Left ventricle myocardium superior (tissue), 1 donor: Measurements from ENCODE around the gene ZNF575. TPM values are rescaled to one million over a fixed set of nuclear protein-coding genes. Genes with fewer than 3 reads are reported as not detected.

Experiments used
- ATAC-seq: fragments of 200-7000 bp; cut with Tn5 transposase; one replicate; pipeline ENCODE4 v1.9.1; 2020; ENCODE audit warnings: mild to moderate bottlenecking, moderate library complexity
- DNase-seq: peaks from one replicate; pipeline ENCODE4 v3.0.0-alpha.2; 2020
- intact Hi-C: fragments of 100-400 bp; cut with micrococcal nuclease; formaldehyde crosslinking; loops from one replicate; pipeline ENCODE4 v1.11.0; 2022
- long read RNA-seq: library from polyadenylated mRNA; unstranded; transcript quantifications from one replicate; pipeline ENCODE4 v2.0.0, GENCODE V29; 2021
- total RNA-seq: library from RNA; stranded (reverse); fragmentation: NEBNext Ultra II Directional; extraction: Animal tissue kit (Norgen Biotek cat#: 25700); gene quantifications from one replicate; pipeline ENCODE4 v1.2.1, GENCODE V29; 2021
- donor health status: DM: no; HTN: yes; CAD: no; lungs with severe emphysema.

Gene ZNF575, protein sequence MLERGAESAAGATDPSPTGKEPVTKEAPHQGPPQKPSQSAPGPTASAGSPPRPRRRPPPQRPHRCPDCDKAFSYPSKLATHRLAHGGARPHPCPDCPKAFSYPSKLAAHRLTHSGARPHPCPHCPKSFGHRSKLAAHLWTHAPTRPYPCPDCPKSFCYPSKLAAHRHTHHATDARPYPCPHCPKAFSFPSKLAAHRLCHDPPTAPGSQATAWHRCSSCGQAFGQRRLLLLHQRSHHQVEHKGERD
- 1.8 TPM for total RNA-seq
- long read RNA-seq, partial matches to known transcripts: 0 of 3 reads
- long read RNA-seq, other reads (novel, unspliced or antisense): 3 of 3 reads

DNA sequence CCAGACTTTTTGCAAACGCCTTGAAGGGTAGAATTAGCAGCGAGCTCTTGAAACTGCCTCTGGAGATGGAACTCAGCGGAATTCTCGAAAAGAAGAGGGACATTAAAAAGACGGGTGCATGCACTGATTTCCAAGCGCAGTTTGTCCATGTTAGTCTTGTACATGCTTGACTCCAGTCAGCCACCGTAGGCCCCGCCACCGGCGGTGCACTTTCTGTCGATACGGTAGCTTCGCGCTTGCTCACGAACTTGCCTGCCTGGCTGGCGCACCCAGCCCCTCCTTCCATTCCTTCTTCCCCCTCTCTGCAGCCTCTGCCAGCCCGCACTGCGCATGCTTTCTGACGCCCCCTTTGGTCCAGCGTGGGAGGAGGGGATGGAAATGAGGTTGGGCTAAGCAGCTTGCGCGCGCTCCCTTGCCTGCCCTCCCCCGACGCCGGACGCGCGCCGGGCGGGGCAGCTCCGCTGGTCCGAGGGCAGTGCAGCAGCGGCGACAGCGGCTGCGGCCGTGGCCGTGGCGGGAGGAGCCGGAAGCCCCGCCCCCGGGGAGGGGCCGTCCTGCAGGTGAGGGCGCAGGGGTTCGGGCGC, at the start of gene ZNF575:
TSS of gene ZNF575 (plus strand) at position 227 of the 584 bp plus-strand sequence. CDS start 1,235 bp downstream, outside the sequence.
- ATAC-seq (peak; percentile 80), DNase-seq (peak; percentile 93)
- intact Hi-C loops: no loop called here

DNA sequence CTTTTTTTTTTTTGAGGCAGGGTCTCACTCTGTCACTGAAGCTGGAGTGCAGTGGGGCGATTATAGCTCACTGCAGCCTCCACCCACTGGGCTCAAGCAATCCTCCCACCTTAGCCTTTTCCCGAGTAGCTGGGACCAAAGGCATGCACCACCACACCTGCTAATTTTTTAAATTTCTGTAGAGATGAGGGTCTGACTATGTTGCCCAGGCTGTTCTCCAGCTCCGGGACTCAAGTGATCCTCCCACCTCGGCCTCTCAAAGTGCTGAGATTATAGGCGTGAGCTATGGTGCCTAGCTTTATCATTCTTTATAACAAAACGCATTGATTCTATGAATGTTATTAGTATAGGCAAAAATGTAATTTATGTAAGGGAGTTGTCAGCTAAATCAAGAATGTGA, 49.7 kb upstream of the ZNF575 start:
- DNase-seq: no peak
- intact Hi-C loops: no loop called here
- no peak for ATAC-seq

DNA sequence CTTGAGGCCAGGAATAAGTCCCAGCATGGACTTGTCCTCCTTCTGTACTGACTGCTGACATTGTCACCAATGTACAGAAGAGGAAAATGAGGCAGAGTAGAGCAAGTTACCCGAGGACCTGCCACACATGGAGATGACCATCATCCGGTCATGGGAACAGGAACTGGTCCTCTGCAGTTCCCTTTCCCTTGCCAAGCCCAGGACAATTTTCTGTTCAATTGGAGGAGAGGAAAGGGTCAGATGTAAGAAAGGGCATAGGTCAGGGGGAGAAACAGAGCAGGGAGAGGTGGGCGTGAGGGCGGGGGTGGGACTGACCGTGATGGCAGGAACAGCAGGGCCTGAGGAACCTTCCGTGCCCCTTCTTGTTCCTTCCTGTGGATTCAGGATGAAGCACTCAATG, 47.0 kb upstream of the ZNF575 start:
- intact Hi-C loops: no loop called here
- no peak for DNase-seq
- no peak for ATAC-seq

DNA sequence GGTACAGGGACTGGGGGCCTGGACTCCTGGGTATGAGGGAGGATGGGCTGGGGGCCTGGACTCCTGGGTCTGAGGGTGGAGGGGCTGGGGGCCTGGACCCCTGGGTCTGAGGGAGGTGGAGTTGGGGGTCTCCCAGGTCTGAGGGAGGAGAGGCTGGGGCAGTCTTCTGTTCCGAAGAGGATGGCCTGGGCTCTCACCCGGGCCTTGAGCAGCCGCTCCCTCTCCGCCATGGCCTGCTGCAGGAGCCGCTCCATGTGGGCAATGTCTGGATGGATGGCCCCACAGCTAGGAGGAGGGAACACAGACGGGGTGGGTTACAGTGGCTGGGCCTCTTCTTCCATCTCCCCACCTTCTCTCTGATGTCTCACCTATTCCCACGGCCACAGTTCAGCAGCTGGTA, 46.6 kb upstream of the ZNF575 start:
- ATAC-seq: no peak
- no peak for DNase-seq
- intact Hi-C loops: no loop called here

- ATAC-seq (no peak), DNase-seq (no peak)
- intact Hi-C loops: no loop called here
Observed at GRCh38 chr19:43488179-43488578, 44.8 kb upstream of the ZNF575 start.

DNA sequence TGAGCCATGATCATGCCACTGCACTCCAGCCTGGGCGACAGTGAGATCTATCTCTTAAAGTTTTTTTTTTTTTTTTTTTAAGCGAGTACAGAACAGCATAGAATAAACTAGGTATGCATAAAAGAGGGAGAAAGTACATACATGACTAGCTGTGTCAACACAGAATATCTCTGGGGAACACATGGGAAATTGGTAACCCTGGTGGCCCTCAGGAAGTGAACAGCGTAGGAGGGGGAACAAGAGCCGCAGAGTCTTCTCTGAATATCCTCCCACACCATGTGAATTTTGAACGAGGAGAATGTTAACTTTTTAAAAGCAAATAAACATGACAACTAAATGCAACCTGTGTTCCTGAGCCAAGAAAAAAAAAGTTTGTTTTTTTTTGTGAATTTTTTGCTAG, 43.7 kb upstream of the ZNF575 start:
- DNase-seq (no peak), ATAC-seq (no peak)
- intact Hi-C loops: no loop called here

DNA sequence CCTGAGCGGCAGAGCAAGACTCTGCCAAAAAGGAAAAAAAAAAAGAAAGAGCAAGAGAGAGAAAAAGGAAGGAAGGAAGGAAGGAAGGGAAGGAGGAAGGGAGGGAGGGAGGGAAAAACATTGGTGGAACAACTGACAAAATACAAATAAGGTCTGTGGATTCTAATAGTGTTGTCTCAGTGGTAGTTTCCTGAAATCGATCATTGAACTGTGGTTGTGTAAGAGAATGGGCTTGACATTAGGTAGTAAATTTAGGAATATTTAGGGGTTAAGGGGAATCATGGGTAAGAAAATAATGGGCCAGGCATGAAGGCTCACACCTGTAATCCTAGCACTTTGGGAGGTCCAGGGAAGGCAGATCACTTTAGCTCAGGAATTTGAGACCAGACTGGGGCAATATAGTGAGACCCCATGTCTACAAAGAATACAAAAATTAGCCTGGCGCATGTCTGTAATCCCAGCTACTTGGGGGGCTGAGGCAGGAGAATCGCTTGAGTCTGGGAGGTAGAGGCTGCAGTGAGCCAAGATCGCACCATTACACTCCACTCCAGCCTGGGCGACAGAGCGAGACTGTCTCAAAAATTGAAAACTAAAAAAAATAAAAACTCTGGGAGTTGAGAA, 42.9 kb upstream of the ZNF575 start:
- DNase-seq (no peak), ATAC-seq (no peak)
- intact Hi-C loops: no loop called here

- intact Hi-C loops: no loop called here
- ATAC-seq (no peak), DNase-seq (no peak)
Observed at GRCh38 chr19:43490759-43491158, 42.2 kb upstream of the ZNF575 start.

DNA sequence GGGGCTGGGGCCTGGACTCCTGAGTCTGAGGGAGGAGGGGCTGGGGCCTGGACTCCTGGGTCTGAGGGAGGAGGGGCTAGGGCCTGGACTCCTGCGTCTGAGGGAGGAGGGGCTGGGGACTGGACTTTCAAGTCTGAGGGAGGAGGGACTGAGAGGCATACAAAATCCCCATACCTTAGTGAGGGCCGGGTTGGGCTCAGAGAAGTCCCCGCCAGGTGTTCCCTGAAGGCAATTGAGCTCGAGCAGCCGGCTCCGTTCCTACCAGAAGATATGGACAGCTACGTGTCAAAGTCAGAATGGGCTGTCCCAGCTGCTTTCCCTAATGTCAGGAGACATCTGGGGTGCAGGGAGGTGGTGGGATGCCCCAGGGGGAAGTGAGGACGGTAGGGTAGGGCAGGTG, 37.9 kb upstream of the ZNF575 start:
- intact Hi-C loops: no loop called here
- DNase-seq (no peak), ATAC-seq (no peak)

DNA sequence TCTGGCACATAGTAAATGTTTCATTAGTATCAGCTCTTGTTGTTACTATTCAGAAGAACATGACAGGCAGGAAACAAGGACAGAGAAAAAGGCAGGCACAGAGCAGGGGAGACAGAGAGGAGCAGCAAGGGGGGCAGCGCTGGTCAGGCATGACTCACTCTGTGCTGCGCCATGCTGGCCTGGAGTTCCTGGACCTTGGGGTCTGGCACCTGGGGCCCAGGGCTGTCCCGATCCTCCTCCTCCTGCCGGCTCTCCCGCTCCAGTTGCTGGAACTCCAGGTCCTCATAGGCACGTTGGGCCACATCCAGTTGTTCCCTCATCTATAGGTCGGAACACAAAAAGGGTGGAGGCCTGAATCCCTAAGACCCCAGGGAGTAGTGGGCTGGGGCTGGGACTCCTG, 36.0 kb upstream of the ZNF575 start:
- no peak for DNase-seq
- ATAC-seq: no peak
- intact Hi-C loops: no loop called here

- DNase-seq (no peak), ATAC-seq (peak; percentile 83)
- intact Hi-C loops: no loop called here
Observed at GRCh38 chr19:43498233-43498842, 34.6 kb upstream of the ZNF575 start.

- no peak for DNase-seq
- no peak for ATAC-seq
- intact Hi-C loops: no loop called here
Observed at GRCh38 chr19:43499042-43499441, 33.9 kb upstream of the ZNF575 start.

DNA sequence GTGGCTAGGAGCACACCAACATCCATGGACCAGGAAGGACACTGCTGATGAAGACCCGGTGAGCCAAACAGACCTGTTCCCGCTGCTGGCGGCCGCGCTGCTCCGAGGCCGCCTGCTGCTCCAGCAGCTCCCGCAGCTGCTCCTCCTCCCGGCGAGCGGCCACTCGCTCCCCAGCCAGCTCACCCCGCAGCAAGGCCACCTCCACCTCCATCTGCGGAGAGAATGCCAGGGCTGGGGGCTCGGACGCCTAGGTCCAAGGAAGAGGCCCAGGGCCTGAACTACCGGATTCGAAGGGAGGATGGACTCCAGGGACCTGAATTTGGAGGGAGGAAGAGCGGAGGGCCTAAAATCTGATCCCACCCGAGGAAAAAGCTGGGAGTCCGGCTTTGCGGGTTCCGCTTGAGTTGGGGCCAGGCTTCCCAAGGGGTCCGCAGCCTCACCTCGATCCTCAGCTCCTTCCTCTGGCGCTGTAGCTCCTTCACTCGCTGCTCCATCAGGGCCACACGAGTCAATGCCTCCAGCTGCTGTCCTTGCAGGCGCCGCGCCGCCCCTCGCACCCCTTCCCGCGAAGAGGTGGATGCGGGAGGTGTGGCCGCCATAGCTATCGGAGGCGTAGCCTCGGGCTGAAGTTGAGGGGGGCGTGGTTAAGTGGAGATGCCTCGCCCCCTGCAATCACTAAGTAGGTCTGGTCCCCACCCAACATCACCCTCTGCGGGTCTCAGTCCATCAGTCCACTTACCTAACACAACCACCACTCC, 31.1 kb upstream of the ZNF575 start:
- DNase-seq (no peak), ATAC-seq (no peak)
- intact Hi-C loops: no loop called here

DNA sequence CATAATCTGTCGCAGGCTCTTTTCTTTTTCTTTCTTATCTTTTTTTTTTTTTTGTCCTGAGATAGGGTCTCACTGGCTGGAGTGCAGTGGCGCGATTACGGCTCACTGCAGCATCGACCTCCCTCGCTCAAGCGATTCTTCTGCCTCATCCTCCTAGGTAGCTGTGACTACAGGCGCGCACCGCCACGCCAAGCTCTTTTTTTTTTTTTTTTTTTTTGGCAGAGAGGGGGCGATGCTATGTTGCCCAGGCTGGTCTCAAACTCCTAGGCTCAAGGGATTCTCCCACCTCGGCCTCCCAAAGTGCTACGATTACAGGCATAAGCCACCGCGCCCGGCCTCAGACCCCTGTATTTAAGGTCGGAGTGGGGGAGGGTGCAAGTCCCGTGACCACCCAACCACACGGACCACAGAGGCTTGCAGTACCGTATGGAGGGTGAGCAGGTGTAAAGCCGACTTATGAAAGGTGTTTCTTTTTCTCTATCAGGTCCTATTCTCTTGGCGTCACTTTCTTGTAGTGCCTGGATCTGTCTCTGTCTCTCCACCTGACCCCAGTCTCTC, 30.5 kb upstream of the ZNF575 start:
- DNase-seq (no peak), ATAC-seq (no peak)
- intact Hi-C loops: no loop called here

- ATAC-seq: peak; percentile 98
- peak; percentile 99 for DNase-seq
- intact Hi-C loops: no loop called here
Observed at GRCh38 chr19:43503501-43504425, 29.2 kb upstream of the ZNF575 start.

- peak; percentile 58 for DNase-seq
- intact Hi-C loops: no loop called here
Observed at GRCh38 chr19:43504426-43505185, 28.4 kb upstream of the ZNF575 start, which contains the start of gene PHLDB3. PHLDB3 (minus strand) TSS chr19:43504746; CDS start chr19:43504118, 628 bp downstream.

GRCh38 chr19:43505186-43505456, 27.9 kb upstream of the ZNF575 start:
- intact Hi-C loops: no loop called here
- ATAC-seq: no peak
- no peak for DNase-seq

More at GRCh38 chr19:43504426-43505185, 28.4 kb upstream of the ZNF575 start, which contains the start of gene PHLDB3:
- ATAC-seq: peak; percentile 44

GRCh38 chr19:43505941-43506340, 27.0 kb upstream of the ZNF575 start:
- intact Hi-C loops: no loop called here
- ATAC-seq (no peak), DNase-seq (no peak)
